ENCODE data around the gene TRIM49.
"Not testable (repeated sequence)": the region's sequence is repeated elsewhere in the genome, so short reads cannot be mapped to it uniquely, and the experiment has no call there.

The TRIM49 gene

DNA sequence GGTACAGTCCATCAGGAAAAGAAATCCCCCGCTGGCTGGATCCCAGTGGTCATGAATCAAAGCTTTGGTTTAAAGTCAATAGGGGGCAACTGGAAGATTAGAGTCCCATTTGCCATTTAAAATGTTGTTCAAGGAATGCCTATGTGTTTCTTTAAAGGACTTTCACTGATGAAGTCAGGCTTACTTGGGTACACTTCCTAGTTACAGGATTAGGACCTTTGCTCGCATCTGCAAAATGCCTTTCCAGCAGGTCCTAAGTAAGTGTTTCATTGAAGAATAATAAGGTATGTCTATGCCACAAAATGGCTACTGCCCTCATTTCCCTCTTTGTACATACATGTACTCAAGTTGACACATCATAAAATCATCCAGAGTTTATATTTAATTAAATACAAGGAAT, at the start of gene TRIM49:
TSS of gene TRIM49 (minus strand) at position 101 of the 400 bp plus-strand sequence. CDS start 4,106 bp downstream, outside the sequence.
- not testable (repeated sequence) for H3K4me1 ChIP-seq (ENCODE audit: insufficient read depth, low read length); H3K4me3 ChIP-seq (ENCODE audit: low read length); H2AFZ ChIP-seq (ENCODE audit: low read depth, low read length); H3K27me3 ChIP-seq (ENCODE audit: insufficient read depth, low read length); H3K9me3 ChIP-seq (ENCODE audit: low read length); H3K36me3 ChIP-seq (ENCODE audit: insufficient read depth, low read length)

DNA sequence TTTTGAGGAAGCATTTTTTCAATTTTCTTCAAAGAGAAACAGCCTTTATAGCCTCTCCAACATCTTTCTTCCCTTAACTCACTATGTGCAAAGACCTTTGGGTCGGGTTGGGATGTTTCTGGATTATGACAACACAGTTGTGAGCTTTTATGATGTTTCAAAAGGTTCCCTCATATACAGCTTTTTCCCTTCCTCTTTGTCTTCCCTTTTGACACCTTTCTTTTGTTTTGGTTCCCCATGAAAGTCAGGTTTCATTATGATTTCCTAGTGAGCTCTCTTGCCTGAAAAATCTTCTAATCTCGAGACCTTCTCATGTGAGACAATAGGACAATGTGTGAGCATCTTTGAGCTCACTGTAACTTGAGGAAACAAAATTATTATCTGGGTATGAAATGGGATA, 18.3 kb upstream of the TRIM49 start:
- not testable (repeated sequence) for H3K36me3 ChIP-seq (ENCODE audit: insufficient read depth, low read length); H3K4me1 ChIP-seq (ENCODE audit: insufficient read depth, low read length); H2AFZ ChIP-seq (ENCODE audit: low read depth, low read length); H3K27me3 ChIP-seq (ENCODE audit: insufficient read depth, low read length); H3K4me3 ChIP-seq (ENCODE audit: low read length); H3K9me3 ChIP-seq (ENCODE audit: low read length)

GRCh38 chr11:89820008-89820407, 11.6 kb upstream of the TRIM49 start:
- not testable (repeated sequence) for H3K36me3 ChIP-seq (ENCODE audit: insufficient read depth, low read length); H3K4me1 ChIP-seq (ENCODE audit: insufficient read depth, low read length); H2AFZ ChIP-seq (ENCODE audit: low read depth, low read length); H3K4me3 ChIP-seq (ENCODE audit: low read length); H3K27me3 ChIP-seq (ENCODE audit: insufficient read depth, low read length); H3K9me3 ChIP-seq (ENCODE audit: low read length)

- not testable (repeated sequence) for H3K4me1 ChIP-seq (ENCODE audit: insufficient read depth, low read length); H2AFZ ChIP-seq (ENCODE audit: low read depth, low read length); H3K4me3 ChIP-seq (ENCODE audit: low read length); H3K36me3 ChIP-seq (ENCODE audit: insufficient read depth, low read length); H3K27me3 ChIP-seq (ENCODE audit: insufficient read depth, low read length); H3K9me3 ChIP-seq (ENCODE audit: low read length)
Observed at GRCh38 chr11:89813535-89813934, 5.2 kb upstream of the TRIM49 start.

GRCh38 chr11:89787506-89788063, 20.8 kb downstream of the TRIM49 start:
- not testable (repeated sequence) for H3K9me3 ChIP-seq (ENCODE audit: low read length); H3K4me3 ChIP-seq (ENCODE audit: low read length); H3K4me1 ChIP-seq (ENCODE audit: insufficient read depth, low read length); H3K27me3 ChIP-seq (ENCODE audit: insufficient read depth, low read length); H2AFZ ChIP-seq (ENCODE audit: low read depth, low read length); H3K36me3 ChIP-seq (ENCODE audit: insufficient read depth, low read length)

DNA sequence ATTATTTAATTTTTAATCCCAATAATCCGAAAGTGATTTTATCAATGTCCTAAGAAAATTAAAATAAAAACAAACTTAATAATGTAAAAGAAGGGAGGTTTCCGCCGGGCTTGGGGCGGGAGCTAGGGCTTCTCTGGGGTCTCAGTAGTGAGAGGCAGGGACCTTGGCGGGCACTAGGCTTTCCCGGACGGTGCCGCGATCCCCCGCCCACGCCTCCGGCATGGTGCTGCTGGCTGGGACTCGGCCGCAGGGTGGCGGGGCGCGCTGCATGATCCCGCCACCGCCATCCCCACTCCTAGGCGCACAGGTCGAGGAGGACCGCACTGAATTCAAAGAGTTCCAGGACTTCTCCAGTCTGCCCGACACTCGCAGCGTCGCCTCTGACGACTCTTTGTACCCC, 22.6 kb downstream of the TRIM49 start:
- not testable (repeated sequence) for H3K4me3 ChIP-seq (ENCODE audit: low read length); H3K36me3 ChIP-seq (ENCODE audit: insufficient read depth, low read length); H3K9me3 ChIP-seq (ENCODE audit: low read length); H3K4me1 ChIP-seq (ENCODE audit: insufficient read depth, low read length); H3K27me3 ChIP-seq (ENCODE audit: insufficient read depth, low read length); H2AFZ ChIP-seq (ENCODE audit: low read depth, low read length)

DNA sequence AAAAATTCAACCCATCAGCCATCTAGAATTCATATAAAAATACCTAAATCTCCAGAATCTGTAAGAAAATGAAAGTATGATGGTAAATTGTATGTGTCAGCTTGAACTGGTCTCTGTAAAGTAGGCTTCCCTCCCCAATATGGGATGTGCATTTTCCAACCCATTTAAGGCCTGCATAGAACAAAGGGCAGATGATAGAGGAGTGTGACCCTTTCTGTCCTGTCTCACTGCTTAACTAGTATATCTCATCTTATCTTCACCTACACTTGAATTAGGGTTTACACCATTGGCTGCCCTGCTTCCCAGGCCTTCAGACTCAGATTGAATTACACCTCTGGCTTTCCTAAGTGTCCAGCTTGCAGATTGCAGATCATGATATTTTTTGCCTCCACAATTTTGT, 57.6 kb downstream of the TRIM49 start:
- H3K36me3 ChIP-seq (ENCODE audit: insufficient read depth, low read length); H2AFZ ChIP-seq (ENCODE audit: low read depth, low read length): not testable (repeated sequence)

More for the DNA sequence above, 57.6 kb downstream of the TRIM49 start:
- H3K4me1 ChIP-seq (ENCODE audit: insufficient read depth, low read length); H3K9me3 ChIP-seq (ENCODE audit: low read length); H3K27me3 ChIP-seq (ENCODE audit: insufficient read depth, low read length); H3K4me3 ChIP-seq (ENCODE audit: low read length): not testable (repeated sequence)
